ENCODE data around the gene RAB12.

RAB12 gene

DNA sequence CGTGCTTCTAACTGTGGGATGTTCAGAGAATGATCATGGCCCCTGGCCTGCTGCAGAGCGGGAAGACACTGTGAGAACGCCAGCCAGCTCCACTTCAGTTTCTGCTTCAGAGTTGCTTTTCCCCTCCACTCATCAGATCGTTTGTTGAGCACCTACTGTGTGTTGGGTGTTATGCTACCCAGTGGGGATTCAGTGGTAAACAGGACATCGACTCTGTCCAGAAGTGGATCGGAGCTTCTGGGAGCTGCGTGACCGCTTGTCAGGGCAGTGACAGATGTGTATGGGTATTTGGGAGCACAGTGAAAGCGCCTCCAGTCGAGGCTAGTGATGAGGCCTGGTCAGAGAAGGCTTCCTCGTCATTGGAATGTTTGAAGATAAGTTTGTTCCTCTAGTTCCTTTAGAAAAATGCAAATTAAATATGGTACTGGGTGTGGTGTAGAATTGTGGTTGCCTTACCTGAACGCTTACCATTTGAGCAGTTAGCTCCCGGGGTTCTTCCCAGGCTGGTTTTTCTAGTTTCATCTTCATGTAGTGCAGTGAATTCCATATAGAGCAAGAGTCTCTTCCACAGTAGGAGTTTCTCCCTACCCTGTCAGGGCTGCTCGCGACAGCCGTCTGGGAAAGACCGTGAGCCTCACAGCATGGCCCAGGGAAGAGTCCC is 2.8 kb downstream of the RAB12 start:
- TF ChIP-seq, protein P1, sequence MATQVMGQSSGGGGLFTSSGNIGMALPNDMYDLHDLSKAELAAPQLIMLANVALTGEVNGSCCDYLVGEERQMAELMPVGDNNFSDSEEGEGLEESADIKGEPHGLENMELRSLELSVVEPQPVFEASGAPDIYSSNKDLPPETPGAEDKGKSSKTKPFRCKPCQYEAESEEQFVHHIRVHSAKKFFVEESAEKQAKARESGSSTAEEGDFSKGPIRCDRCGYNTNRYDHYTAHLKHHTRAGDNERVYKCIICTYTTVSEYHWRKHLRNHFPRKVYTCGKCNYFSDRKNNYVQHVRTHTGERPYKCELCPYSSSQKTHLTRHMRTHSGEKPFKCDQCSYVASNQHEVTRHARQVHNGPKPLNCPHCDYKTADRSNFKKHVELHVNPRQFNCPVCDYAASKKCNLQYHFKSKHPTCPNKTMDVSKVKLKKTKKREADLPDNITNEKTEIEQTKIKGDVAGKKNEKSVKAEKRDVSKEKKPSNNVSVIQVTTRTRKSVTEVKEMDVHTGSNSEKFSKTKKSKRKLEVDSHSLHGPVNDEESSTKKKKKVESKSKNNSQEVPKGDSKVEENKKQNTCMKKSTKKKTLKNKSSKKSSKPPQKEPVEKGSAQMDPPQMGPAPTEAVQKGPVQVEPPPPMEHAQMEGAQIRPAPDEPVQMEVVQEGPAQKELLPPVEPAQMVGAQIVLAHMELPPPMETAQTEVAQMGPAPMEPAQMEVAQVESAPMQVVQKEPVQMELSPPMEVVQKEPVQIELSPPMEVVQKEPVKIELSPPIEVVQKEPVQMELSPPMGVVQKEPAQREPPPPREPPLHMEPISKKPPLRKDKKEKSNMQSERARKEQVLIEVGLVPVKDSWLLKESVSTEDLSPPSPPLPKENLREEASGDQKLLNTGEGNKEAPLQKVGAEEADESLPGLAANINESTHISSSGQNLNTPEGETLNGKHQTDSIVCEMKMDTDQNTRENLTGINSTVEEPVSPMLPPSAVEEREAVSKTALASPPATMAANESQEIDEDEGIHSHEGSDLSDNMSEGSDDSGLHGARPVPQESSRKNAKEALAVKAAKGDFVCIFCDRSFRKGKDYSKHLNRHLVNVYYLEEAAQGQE (IDR thresholded peaks at IDR 0.05; ENCODE audit: insufficient read depth in 1 of 2, low read depth in 2 of 2, low read length in 2 of 2), result no peak
- TF ChIP-seq TAF1 (IDR thresholded peaks at IDR 0.05; ENCODE audit: borderline replicate concordance, insufficient read depth, low read length), result no peak
- TF ChIP-seq FOXP2 (optimal IDR thresholded peaks at IDR 0.05; ENCODE audit: borderline replicate concordance, extremely low read depth, extremely low read length, insufficient read depth), result no peak

DNA sequence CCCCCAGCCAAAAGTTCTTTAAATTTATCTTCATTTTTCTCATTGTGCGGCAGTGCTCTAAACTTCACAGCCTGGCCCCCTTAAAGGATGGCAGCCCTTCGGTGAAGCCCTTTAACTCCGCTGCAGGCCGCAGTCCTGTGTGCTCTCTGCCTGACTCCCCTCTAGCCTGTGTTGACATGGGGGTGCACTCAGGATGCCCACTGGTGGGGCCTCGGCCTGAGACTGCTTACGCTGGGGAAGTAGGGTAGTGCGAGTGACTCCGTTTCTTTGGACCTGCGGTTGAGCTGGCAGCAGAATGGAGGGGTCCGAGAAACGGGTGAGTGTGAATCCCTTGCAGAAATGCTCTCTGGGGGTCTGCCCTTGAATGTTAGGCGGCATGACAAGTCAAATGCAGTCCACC is 5.6 kb downstream of the RAB12 start:
- TF ChIP-seq, protein P1 (IDR thresholded peaks at IDR 0.05; ENCODE audit: insufficient read depth in 1 of 2, low read depth in 2 of 2, low read length in 2 of 2), result no peak
- no peak for TF ChIP-seq SIN3A (IDR thresholded peaks at IDR 0.05; ENCODE audit: borderline replicate concordance, insufficient read depth, low read length)
- no peak for TF ChIP-seq POLR2AphosphoS5 (IDR thresholded peaks at IDR 0.05; ENCODE audit: low read depth, low read length)
- TF ChIP-seq TAF1 (IDR thresholded peaks at IDR 0.05; ENCODE audit: borderline replicate concordance, insufficient read depth, low read length), result no peak
- TF ChIP-seq FOXP2 (optimal IDR thresholded peaks at IDR 0.05; ENCODE audit: borderline replicate concordance, extremely low read depth, extremely low read length, insufficient read depth), result no peak

DNA sequence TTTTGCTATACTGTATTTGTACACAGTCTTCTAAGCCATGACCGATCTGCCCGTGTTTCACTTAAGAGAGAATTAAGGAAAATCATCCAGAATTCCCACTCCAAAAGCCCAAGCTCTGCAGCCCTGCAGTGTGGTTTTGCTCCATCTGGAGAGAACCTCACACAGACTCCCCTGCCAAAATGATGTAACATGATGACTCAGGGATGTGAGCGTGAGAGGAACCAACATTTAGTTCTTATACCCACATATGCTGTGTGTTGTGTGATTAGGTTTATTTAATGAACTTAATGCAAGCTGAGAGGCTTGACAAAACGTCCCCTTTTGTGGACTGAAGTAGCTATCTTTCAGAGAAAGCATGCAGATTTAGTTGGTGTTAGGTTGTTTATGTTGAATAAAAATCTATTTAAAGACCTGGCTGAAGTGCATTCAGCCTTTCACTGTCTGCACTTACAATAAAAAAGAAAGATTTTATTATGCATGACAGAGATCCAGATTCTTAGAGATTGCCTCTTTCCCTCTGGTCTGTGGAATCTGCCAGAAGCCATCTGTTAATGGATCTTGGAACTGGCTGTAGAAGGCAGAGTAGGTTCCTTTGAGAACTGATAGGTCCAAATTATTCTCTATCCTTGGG is 6.3 kb downstream of the RAB12 start:
- TF ChIP-seq POLR2AphosphoS5 (IDR thresholded peaks at IDR 0.05; ENCODE audit: low read depth, low read length) (no peak), FOXP2 (optimal IDR thresholded peaks at IDR 0.05; ENCODE audit: borderline replicate concordance, extremely low read depth, extremely low read length, insufficient read depth) (no peak), TAF1 (IDR thresholded peaks at IDR 0.05; ENCODE audit: borderline replicate concordance, insufficient read depth, low read length) (no peak), SIN3A (IDR thresholded peaks at IDR 0.05; ENCODE audit: borderline replicate concordance, insufficient read depth, low read length) (no peak)
- TF ChIP-seq, protein P1 (IDR thresholded peaks at IDR 0.05; ENCODE audit: insufficient read depth in 1 of 2, low read depth in 2 of 2, low read length in 2 of 2), result no peak

DNA sequence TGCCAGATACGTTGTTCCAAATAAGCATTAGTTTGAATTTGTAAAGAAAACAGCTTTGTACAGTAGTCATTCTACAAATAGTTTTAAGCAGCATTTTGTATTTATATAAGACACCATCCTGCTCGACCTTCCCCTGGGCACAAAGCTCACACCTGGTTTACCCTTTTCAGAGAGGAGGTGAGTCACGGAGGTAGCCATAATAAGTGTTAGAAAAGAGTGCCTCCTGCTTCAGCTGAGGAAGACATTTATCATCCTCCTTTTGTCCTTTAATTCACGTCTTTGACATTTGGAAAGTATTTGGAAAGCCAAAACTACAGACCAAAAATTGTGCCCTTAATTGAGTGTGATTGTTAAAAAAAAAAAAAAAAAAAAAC is 6.8 kb downstream of the RAB12 start:
- TF ChIP-seq SIN3A (IDR thresholded peaks at IDR 0.05; ENCODE audit: borderline replicate concordance, insufficient read depth, low read length) (no peak), TAF1 (IDR thresholded peaks at IDR 0.05; ENCODE audit: borderline replicate concordance, insufficient read depth, low read length) (no peak), FOXP2 (optimal IDR thresholded peaks at IDR 0.05; ENCODE audit: borderline replicate concordance, extremely low read depth, extremely low read length, insufficient read depth) (no peak), POLR2AphosphoS5 (IDR thresholded peaks at IDR 0.05; ENCODE audit: low read depth, low read length) (no peak)
- TF ChIP-seq, protein P1 (IDR thresholded peaks at IDR 0.05; ENCODE audit: insufficient read depth in 1 of 2, low read depth in 2 of 2, low read length in 2 of 2), result no peak

Measured in PFSK-1 (cell line).